ENCODE data around the gene GNG7.

The GNG7 gene

GRCh38 chr19:2711172-2711874 lies 8.8 kb upstream of the GNG7 start:
- ChIA-PET POLR2A (ENCODE audit: low non-redundant PET) (no interaction called here), CTCF (interaction anchor here (0.6 kb wide), 1 partner anchor 57 kb away, joined by 3 read pairs; no protein-coding TSS in a partner anchor)
- DNase-seq (ENCODE audit: low spot score): no peak
- H3K27ac ChIP-seq: no peak overlapping the region
- no peak for TF ChIP-seq CTCF (conservative IDR thresholded peaks at IDR 0.05; ENCODE audit: low read depth)

DNA sequence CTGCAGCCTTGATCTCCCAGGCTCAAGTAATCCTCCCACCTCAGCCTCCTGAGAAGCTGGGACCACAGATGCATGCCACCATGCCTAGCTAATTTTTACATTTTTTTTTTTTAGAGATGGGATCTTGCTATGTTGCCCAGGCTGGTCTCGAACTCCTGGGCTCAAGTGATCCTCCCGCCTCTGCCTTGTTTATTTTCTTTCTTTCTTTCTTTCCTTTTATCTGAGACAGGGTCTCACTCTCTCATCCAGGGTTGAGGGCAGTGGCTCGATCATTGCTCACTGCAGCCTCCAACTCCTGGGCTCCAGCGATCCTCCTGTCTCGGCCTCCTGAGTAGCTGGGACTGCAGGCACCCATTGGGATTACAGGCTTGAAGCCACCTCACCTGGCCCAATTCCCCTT lies 3.8 kb upstream of the GNG7 start:
- no peak overlapping the region for H3K27ac ChIP-seq
- no peak for DNase-seq (ENCODE audit: low spot score)
- no peak for TF ChIP-seq CTCF (conservative IDR thresholded peaks at IDR 0.05; ENCODE audit: low read depth)
- CTCF ChIA-PET: interaction anchor here (0.6 kb wide), 2 partner anchors 37 to 134 kb away, joined by 3 to 4 read pairs; no protein-coding TSS in a partner anchor
- POLR2A ChIA-PET (ENCODE audit: low non-redundant PET): no interaction called here

DNA sequence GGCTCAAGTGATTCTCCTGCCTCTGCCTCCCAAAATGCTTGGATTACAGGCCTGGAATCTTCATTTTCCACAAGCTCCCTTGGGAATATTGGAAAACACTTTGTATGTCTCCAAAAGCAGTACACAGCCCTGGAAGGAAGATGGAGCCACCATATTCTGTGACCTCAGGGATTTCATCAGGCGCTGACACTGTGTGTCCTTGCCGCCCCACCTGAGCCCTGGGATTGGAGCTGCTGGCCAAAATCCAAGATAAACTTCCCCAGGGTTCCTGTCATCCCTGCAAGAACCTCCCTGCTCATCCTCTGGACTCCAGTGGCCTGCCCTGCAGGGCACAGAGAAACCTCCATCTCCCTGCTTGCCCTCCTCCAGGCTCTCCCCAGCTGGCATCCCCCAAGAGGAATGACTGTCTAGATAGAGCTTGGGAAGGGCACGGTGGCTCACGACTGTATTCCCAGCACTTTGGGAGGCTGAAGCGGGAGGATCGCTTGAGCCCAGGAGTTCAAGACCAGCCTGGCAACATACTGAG lies 1.3 kb upstream of the GNG7 start:
- POLR2A ChIA-PET (ENCODE audit: low non-redundant PET): no interaction called here
- no peak for DNase-seq (ENCODE audit: low spot score)
- no peak overlapping the region for H3K27ac ChIP-seq
- CTCF ChIA-PET: no interaction called here
- no peak for TF ChIP-seq CTCF (conservative IDR thresholded peaks at IDR 0.05; ENCODE audit: low read depth)

GRCh38 chr19:2703077-2703437 lies 563 bp upstream of the GNG7 start:
- no peak for DNase-seq (ENCODE audit: low spot score)
- CTCF ChIA-PET: interaction anchor here (0.6 kb wide), 1 partner anchor 37 kb away, joined by 3 read pairs; no protein-coding TSS in a partner anchor
- POLR2A ChIA-PET (ENCODE audit: low non-redundant PET): interaction anchor here (1.3 kb wide), 1 partner anchor 20 kb away, joined by 4 read pairs; no protein-coding TSS in a partner anchor
- no peak for TF ChIP-seq CTCF (conservative IDR thresholded peaks at IDR 0.05; ENCODE audit: low read depth)
- H3K27ac ChIP-seq: no peak overlapping the region

GRCh38 chr19:2701361-2702169 lies 929 bp downstream of the GNG7 start:
- TF ChIP-seq CTCF (conservative IDR thresholded peaks at IDR 0.05; ENCODE audit: low read depth): no peak
- ChIA-PET CTCF (interaction anchor here (0.6 to 1.2 kb wide), 5 partner anchors 23 to 160 kb away, joined by 3 to 4 read pairs (median 3); no protein-coding TSS in a partner anchor), POLR2A (ENCODE audit: low non-redundant PET) (interaction anchor here (1.3 kb wide), 1 partner anchor 21 kb away, joined by 4 read pairs; no protein-coding TSS in a partner anchor)
- no peak overlapping the region for H3K27ac ChIP-seq
- no peak for DNase-seq (ENCODE audit: low spot score)

GRCh38 chr19:2700660-2701360 lies 1.7 kb downstream of the GNG7 start:
- no peak overlapping the region for H3K27ac ChIP-seq
- TF ChIP-seq CTCF (conservative IDR thresholded peaks at IDR 0.05; ENCODE audit: low read depth): no peak
- DNase-seq (ENCODE audit: low spot score): no peak
- POLR2A ChIA-PET (ENCODE audit: low non-redundant PET): no interaction called here
- CTCF ChIA-PET: interaction anchor here (0.6 to 0.7 kb wide), 3 partner anchors 22 to 161 kb away, joined by 3 to 4 read pairs (median 3); no protein-coding TSS in a partner anchor

Data from RWPE1 (cell line).